Measurements from ENCODE around the gene MESP2.
"Not testable (repeated sequence)": the region's sequence is repeated elsewhere in the genome, so short reads cannot be mapped to it uniquely, and the experiment has no call there.

The MESP2 gene

GRCh38 chr15:89781891-89782618 lies 5.9 kb downstream of the MESP2 start:
- no peak for DNase-seq

- DNase-seq, result not testable (repeated sequence)
These were observed 6.5 kb downstream of the MESP2 start for GRCh38 chr15:89782619-89782950.

- DNase-seq, result no peak
These were observed 7.2 kb downstream of the MESP2 start for GRCh38 chr15:89783111-89783860.

DNA sequence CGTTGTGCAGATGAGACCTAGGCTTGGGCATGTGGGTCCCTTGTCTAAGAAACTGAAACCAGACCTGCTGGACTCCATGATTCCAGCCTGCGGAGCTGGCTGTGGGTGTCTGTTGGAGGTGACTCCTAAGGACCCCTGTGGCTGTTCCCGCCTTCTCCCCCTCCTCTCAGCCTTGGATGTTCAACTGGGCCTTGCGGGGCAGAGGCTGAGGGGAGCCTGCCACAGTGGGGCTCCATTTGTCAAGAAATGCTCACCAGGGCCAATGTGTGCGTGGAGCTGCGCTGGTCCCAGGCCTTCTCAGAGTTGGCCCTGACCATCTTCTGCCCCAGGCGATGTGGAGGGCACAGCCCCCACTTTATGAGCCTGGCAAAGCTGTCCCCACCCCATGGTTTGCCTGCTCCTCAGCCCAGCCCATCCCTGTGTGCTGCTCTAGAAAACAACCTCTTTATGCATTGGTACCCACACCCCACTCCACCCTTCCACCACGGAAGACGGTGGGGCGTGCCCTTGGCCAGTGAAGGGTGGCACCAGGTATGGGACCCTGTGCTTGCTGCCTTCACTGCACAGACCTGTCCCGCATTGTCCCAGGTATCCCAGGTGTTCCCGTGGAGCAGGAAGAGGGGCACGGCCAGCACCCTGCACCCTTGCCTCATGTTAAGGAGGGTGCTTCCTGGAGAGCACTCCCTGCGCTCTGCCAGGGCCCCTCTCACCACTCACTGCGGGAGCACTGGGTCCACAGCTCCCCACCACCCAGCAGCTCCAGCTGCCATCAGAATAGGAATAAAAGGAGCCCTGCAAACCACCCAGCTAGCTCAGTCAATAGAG lies 7.9 kb downstream of the MESP2 start:
- no peak for DNase-seq

DNA sequence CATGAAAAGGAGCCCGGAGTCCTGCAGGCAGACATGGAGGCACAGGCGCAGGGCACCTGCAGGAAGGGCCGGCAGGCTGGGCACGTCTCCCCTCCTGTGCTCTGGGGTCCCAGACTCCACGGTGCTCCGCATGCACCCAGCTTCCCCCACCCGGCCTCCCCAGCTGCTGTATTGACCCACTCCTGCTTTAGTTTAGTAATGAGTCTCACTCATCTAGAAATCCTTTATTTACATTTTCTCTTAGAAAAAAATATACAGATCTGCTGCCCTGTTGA lies 8.5 kb downstream of the MESP2 start:
- no peak for DNase-seq

DNA sequence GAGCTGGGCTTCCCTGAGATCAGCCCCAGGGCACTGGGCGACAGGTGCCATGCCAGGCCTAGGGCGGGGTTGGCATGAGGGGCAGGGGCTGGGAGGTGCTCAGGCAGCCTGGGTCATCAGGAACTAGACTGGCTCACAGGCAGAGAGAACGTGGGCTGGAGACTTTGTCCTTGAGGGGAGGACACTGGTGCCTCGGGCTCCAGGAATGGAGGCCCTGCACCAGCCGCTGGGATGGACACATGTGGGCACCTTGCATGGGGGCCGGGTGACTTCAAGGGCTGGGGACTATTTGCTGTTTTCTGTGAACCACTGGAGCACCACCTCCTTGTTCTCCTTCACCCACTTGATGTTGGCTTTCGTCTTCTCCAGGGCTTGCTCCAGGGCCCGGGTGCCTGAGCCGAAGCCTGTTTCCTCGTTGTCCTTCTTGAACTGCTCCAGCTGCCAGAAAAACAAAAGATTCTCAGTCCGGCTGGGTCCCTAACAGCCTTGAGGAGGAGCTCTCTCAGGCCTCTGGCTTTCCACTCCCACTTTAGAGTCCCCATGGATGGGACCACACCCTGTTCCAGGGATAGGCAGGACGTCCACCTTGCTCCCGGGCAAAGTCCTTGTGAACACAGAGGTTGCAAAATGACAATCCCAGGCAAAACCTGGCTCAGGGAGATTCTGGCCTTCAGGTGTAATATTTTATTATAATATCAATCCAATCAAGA lies 9.1 kb downstream of the MESP2 start:
- DNase-seq, result no peak

DNA sequence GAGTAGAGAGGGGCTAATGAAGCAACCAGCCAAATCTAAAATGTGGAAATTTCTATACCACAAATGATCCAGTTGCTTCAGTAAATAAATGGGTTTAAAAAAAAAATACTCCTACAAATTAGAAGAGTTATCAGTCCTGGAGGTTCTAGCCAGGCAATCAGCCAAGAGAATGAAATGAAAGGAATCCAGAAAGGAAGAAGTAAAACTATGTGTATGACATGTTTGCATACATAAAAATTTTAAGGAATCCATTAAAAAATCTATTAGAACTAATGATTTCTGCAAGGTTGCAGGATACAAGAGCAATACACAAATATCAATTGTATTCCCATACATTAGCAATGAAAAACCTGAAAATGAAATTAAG lies 9.6 kb downstream of the MESP2 start:
- DNase-seq, result no peak

DNA sequence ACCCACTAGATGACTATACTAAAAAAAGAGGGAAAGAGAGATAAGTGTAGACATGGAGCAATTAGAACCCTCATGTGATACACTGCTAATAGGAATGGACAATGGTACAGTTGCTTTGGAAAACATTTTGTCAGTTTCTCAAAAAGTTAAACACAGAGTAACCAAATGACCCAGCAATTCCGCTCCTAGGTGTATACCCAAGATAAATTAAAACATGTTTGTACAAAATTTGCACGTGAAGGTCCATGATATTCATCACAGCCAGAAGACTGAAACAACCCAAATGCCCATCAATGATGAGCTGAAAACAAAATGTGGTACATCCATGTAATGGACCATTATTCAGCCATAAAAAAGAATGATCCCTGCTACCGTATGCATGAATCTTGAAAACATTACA lies 11.8 kb downstream of the MESP2 start:
- DNase-seq, result no peak

- DNase-seq, result not testable (repeated sequence)
These were observed 12.5 kb downstream of the MESP2 start for GRCh38 chr15:89788585-89788984.

GRCh38 chr15:89790206-89790605 lies 14.1 kb downstream of the MESP2 start:
- DNase-seq, result no peak

- DNase-seq, result no peak
These were observed 14.5 kb downstream of the MESP2 start for GRCh38 chr15:89790661-89791060.

DNA sequence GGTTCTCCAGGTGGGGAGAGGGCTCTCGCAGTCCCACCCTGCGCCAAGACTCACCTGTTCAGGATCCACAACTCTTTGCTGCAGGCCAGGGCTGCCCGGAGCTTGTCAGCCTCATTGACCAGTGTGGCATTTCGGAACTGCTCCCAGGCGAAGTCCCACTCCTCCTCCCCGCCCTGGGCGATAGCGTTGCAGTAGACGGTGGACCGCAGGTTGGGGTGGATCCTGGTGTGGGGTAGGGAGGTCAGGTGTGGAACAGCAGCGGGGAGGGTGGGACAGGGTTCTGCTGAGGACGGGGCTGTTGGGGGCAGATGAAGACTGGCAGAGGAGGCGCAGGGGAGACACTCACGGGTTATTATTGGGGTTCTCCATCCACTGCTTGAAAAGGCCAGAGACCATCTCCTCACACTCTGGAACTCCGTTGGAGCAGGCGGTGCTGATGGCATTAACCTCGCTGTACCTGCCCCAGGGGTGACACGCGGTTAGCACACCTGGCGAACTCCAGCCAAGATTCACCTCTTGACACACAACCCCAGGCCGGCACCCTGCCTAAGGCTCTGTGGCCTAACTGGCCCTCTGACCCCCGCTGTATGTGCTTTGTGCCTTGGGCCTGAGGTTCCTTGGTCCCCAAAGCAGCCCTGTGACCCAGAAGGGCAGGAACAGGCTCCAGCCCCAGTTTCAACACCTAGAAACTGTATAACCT lies 16.1 kb downstream of the MESP2 start:
- DNase-seq, result no peak

DNA sequence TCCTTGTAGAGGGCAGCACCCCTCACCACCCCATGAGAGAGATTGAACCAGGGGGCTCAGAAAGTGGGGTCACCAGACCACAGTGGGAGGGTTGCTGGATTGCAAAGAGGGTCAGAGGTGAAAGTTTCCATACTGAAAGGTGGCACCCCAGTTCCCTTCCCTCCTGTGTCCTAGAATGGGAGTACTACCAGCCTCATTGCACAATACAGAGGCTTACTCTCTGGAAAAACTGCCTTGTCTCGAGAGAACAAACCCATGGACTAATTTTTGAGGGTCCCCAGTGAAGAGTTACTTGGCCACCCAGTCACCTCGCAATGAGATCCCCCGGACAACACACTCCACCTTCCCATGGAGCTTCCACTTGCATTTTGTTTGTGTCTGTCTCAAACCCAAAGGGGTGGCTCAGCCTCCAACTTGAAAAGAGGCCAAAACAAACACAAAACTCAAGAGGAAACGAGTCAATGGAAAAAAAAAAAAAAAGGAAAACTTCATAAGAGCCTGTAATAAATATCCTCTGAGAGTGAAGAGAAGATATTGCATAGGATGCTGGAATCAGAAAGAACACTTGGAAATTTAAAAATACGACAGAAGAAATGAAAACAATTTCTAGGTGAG lies 18.6 kb downstream of the MESP2 start:
- no peak for DNase-seq

- DNase-seq, result no peak
These were observed 19.9 kb downstream of the MESP2 start for GRCh38 chr15:89795996-89796395.

DNA sequence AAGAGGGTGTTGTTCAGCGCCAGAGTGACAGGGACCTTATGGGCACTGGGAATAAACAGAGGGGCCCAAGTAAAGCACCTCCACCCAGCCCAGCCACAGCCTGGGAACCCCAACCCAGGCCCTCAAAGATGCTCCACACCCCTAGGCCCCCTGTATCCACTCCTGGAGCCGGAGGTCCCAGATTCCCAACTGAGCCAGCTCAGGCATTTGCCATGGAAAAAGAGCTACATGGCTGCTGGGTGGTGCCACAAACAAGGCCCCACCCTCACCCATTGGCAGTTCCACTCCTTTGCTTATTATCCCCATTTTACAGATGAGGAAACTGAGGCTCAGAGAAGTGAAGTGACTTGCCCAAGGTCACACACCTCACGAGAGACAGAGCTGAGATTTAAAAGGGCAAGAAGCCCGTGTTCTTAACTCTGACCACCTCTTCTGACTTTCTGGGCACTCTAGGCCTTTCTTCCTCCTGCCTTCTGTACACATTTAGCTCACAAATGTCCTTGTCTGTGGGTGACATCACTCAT lies 21.6 kb downstream of the MESP2 start:
- no peak for DNase-seq

GRCh38 chr15:89799011-89799911 lies 23.1 kb downstream of the MESP2 start:
- no peak for DNase-seq

DNA sequence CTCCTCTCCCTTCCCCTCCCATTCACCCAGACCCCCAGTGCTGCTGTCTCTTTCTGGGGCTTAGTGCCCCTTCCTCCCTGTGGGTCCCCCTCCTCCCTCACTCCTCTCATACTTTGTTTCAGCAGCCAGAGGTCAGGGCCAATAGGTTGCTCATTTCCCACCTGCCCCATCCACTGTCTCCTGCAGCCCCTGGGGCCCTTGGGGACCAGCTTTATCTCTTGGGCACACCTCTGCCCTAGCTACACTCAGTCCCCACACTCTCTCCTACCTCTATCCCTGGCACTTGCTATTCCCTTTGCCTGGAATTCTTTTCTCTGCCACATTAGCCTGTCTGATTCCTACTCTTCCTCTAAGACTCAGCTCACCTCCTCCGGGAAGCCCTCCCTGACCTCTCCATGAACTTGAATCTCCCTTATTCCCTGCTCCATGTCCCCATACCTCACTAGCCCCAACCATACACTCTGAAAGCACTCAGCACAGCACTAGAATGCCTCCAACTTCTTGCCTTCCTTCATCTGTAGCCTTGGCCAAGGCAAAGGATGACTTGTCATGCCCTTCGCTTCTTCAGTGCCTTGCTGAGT lies 23.9 kb downstream of the MESP2 start:
- no peak for DNase-seq

- no peak for DNase-seq
These were observed 25.5 kb downstream of the MESP2 start for GRCh38 chr15:89801471-89802195.

- no peak for DNase-seq
These were observed 26.2 kb downstream of the MESP2 start for GRCh38 chr15:89802231-89802928.

Data from activated gamma-delta T cell (primary cell).